HepG2 (cell line): ENCODE data around the gene NPPC.

Experiments
- EP300 ChIP-seq, 3 experiments: sonication (generic) in 1 of 3; formaldehyde crosslinking in 1 of 3; IDR thresholded peaks; 2 replicates each; pipeline versions ENCODE4 v1.5.1 to v1.6.1; 2011 to 2020; ENCODE audit warnings: low read depth in 2 of 3, low read length in 2 of 3, borderline replicate concordance in 1 of 3, improper control_type of control experiment in 1 of 3, mild to moderate bottlenecking in 1 of 3, missing genetic modification reagents in 1 of 3, moderate library complexity in 1 of 3
- EZH2 ChIP-seq: conservative IDR thresholded peaks from 2 replicates; pipeline ENCODE4 v1.6.1; 2012; ENCODE audit warnings: mild to moderate bottlenecking, low read depth, low read length, moderate library complexity
- POLR2AphosphoS5 ChIP-seq: IDR thresholded peaks from 2 replicates; pipeline ENCODE4 v1.6.1; 2012; ENCODE audit warnings: low read depth, low read length
- SMC3 ChIP-seq: IDR thresholded peaks from 2 replicates; pipeline ENCODE4 v1.6.1; 2011; ENCODE audit warnings: low read length, improper control_type of control experiment
- ZKSCAN1 ChIP-seq: fragments of 150-350 bp; IDR thresholded peaks from 2 replicates; pipeline ENCODE4 v1.6.1; 2014; ENCODE audit warnings: low read length
- ZNF569 ChIP-seq: sonication (generic); formaldehyde crosslinking; IDR thresholded peaks from 2 replicates; pipeline ENCODE4 v1.5.0; 2020; ENCODE audit warnings: mild to moderate bottlenecking, missing genetic modification reagents, moderate library complexity, borderline replicate concordance
- ZNF720 ChIP-seq: sonication (generic); formaldehyde crosslinking; IDR thresholded peaks from 2 replicates; pipeline ENCODE4 v1.4.0; 2020; ENCODE audit warnings: missing genetic modification reagents
- TF ChIP-seq, protein P1 (sequence below): sonication (generic); formaldehyde crosslinking; IDR thresholded peaks from 2 replicates; pipeline ENCODE4 v1.5.0; 2020; ENCODE audit warnings: mild to moderate bottlenecking, missing genetic modification reagents, moderate library complexity
- TF ChIP-seq, protein P2 (sequence below): IDR thresholded peaks from 2 replicates; pipeline ENCODE4 v1.6.1; 2016; ENCODE audit warnings: missing compliant biosample characterization, missing genetic modification reagents, borderline replicate concordance
- TF ChIP-seq, protein P3 (sequence below): sonication (generic); formaldehyde crosslinking; IDR thresholded peaks from 2 replicates; pipeline ENCODE4 v1.5.0; 2020; ENCODE audit warnings: missing genetic modification reagents
- TF ChIP-seq, protein P4 (sequence below): IDR thresholded peaks from 2 replicates; pipeline ENCODE4 v1.6.1; 2012; ENCODE audit warnings: inconsistent platforms
- TF ChIP-seq, protein P5 (sequence below): sonication (generic); formaldehyde crosslinking; IDR thresholded peaks from 2 replicates; pipeline ENCODE4 v1.5.0; 2020; ENCODE audit warnings: missing genetic modification reagents
- TF ChIP-seq, protein P6 (sequence below): sonication (generic); formaldehyde crosslinking; IDR thresholded peaks from 2 replicates; pipeline ENCODE4 v1.4.0; 2020; ENCODE audit warnings: mild to moderate bottlenecking, missing genetic modification reagents, borderline replicate concordance

DNA sequence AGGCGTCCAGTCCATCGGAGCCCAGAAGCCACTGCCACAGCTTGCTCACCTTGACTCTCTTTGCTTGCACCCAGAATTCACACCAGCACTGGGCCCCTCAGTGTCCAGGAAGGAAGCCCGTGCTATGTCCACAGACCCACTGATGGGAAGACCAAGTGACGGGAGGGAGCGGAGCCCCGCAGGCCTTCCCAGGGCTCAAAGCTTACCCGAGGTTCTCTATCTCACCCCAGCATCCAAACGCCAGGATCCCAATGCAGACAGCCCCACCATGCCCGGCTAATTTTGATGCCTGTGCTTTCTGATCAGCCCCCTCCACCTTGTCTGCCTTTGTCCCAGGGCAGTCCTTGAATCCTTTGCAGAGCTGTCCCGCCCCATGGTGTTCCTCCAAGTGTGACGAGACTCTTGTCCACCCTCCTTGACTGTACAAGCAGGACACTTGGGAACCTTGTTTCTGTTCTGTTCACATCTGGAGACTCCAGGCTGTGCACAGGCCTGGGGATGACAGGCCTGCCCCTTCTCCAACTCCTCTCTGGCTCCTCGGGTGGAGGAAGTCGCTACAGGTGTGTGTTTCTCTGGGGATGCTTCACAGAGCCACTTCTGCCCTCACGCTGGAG is 12.0 kb downstream of the NPPC start:
- TF ChIP-seq, protein P1, sequence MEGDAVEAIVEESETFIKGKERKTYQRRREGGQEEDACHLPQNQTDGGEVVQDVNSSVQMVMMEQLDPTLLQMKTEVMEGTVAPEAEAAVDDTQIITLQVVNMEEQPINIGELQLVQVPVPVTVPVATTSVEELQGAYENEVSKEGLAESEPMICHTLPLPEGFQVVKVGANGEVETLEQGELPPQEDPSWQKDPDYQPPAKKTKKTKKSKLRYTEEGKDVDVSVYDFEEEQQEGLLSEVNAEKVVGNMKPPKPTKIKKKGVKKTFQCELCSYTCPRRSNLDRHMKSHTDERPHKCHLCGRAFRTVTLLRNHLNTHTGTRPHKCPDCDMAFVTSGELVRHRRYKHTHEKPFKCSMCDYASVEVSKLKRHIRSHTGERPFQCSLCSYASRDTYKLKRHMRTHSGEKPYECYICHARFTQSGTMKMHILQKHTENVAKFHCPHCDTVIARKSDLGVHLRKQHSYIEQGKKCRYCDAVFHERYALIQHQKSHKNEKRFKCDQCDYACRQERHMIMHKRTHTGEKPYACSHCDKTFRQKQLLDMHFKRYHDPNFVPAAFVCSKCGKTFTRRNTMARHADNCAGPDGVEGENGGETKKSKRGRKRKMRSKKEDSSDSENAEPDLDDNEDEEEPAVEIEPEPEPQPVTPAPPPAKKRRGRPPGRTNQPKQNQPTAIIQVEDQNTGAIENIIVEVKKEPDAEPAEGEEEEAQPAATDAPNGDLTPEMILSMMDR (CRISPR knock-in tag), result no peak
- TF ChIP-seq, protein P2, sequence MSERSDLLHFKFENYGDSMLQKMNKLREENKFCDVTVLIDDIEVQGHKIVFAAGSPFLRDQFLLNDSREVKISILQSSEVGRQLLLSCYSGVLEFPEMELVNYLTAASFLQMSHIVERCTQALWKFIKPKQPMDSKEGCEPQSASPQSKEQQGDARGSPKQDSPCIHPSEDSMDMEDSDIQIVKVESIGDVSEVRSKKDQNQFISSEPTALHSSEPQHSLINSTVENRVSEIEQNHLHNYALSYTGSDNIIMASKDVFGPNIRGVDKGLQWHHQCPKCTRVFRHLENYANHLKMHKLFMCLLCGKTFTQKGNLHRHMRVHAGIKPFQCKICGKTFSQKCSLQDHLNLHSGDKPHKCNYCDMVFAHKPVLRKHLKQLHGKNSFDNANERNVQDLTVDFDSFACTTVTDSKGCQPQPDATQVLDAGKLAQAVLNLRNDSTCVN, result no peak
- TF ChIP-seq, protein P3, sequence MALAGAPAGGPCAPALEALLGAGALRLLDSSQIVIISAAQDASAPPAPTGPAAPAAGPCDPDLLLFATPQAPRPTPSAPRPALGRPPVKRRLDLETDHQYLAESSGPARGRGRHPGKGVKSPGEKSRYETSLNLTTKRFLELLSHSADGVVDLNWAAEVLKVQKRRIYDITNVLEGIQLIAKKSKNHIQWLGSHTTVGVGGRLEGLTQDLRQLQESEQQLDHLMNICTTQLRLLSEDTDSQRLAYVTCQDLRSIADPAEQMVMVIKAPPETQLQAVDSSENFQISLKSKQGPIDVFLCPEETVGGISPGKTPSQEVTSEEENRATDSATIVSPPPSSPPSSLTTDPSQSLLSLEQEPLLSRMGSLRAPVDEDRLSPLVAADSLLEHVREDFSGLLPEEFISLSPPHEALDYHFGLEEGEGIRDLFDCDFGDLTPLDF, result no peak
- no peak for TF ChIP-seq SMC3
- no peak for TF ChIP-seq ZNF720 (CRISPR knock-in tag)
- TF ChIP-seq, protein P4, sequence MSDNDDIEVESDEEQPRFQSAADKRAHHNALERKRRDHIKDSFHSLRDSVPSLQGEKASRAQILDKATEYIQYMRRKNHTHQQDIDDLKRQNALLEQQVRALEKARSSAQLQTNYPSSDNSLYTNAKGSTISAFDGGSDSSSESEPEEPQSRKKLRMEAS, result no peak
- no peak for TF ChIP-seq ZNF569 (CRISPR knock-in tag)
- no peak for TF ChIP-seq EP300 (IDR thresholded peaks at IDR 0.05; ENCODE audit: low read depth in 2 of 2, low read length in 2 of 2)
- TF ChIP-seq EP300 (CRISPR knock-in tag; IDR thresholded peaks at IDR 0.05; ENCODE audit: borderline replicate concordance), result no peak
- TF ChIP-seq, protein P5, sequence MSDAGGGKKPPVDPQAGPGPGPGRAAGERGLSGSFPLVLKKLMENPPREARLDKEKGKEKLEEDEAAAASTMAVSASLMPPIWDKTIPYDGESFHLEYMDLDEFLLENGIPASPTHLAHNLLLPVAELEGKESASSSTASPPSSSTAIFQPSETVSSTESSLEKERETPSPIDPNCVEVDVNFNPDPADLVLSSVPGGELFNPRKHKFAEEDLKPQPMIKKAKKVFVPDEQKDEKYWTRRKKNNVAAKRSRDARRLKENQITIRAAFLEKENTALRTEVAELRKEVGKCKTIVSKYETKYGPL, result no peak
- TF ChIP-seq, protein P6, sequence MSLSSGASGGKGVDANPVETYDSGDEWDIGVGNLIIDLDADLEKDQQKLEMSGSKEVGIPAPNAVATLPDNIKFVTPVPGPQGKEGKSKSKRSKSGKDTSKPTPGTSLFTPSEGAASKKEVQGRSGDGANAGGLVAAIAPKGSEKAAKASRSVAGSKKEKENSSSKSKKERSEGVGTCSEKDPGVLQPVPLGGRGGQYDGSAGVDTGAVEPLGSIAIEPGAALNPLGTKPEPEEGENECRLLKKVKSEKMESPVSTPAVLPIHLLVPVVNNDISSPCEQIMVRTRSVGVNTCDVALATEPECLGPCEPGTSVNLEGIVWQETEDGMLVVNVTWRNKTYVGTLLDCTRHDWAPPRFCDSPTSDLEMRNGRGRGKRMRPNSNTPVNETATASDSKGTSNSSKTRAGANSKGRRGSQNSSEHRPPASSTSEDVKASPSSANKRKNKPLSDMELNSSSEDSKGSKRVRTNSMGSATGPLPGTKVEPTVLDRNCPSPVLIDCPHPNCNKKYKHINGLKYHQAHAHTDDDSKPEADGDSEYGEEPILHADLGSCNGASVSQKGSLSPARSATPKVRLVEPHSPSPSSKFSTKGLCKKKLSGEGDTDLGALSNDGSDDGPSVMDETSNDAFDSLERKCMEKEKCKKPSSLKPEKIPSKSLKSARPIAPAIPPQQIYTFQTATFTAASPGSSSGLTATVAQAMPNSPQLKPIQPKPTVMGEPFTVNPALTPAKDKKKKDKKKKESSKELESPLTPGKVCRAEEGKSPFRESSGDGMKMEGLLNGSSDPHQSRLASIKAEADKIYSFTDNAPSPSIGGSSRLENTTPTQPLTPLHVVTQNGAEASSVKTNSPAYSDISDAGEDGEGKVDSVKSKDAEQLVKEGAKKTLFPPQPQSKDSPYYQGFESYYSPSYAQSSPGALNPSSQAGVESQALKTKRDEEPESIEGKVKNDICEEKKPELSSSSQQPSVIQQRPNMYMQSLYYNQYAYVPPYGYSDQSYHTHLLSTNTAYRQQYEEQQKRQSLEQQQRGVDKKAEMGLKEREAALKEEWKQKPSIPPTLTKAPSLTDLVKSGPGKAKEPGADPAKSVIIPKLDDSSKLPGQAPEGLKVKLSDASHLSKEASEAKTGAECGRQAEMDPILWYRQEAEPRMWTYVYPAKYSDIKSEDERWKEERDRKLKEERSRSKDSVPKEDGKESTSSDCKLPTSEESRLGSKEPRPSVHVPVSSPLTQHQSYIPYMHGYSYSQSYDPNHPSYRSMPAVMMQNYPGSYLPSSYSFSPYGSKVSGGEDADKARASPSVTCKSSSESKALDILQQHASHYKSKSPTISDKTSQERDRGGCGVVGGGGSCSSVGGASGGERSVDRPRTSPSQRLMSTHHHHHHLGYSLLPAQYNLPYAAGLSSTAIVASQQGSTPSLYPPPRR (CRISPR knock-in tag), result no peak
- no peak for TF ChIP-seq POLR2AphosphoS5
- no peak for TF ChIP-seq EZH2
- TF ChIP-seq ZKSCAN1, result no peak
